GM19238 (cell line): ENCODE results near the gene IRS1.

Experiments
- DNase-seq: peaks from one replicate; pipeline ENCODE4 v3.0.0; 2011; ENCODE audit warnings: low spot score; ENCODE audit not compliant: insufficient read length

IRS1 gene

DNA sequence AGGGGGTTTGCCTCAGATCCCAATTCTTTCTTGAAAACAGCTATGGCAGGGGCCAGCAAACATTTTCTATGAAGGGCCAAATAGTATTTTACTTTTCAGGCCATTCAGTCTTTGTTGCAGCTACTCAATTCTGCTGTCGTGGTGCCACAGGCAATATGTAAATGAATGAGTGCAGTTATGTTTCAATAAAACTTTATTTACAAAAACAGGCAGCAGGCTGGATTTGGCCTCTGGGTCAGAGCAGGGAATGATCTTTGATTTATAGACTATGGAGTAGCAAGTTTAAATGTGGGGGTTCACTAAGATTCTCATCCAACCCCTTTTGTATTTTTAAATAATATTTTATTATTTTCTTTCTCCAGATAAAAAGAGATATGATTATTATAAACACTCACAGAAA is 72.4 kb downstream of the IRS1 start:
- no peak for DNase-seq

DNA sequence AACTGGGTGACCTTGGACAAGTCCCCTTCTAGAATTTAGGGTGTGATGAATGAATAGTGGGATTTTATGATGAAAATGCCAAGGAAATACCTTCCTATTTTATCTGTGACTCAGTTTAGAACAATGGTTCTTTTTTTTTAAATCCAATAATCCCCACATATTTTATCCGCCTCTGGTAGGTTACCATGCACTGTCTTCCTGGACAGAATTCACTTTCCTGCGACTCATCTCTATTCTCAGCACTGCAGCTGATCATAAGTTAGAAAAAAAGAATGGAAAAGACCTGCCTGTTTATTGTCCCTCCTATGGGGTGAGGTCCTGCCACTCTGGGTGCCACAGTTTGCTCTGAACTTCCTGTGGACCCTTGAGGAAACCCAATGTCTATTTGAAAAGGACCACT is 73.1 kb downstream of the IRS1 start:
- no peak for DNase-seq

DNA sequence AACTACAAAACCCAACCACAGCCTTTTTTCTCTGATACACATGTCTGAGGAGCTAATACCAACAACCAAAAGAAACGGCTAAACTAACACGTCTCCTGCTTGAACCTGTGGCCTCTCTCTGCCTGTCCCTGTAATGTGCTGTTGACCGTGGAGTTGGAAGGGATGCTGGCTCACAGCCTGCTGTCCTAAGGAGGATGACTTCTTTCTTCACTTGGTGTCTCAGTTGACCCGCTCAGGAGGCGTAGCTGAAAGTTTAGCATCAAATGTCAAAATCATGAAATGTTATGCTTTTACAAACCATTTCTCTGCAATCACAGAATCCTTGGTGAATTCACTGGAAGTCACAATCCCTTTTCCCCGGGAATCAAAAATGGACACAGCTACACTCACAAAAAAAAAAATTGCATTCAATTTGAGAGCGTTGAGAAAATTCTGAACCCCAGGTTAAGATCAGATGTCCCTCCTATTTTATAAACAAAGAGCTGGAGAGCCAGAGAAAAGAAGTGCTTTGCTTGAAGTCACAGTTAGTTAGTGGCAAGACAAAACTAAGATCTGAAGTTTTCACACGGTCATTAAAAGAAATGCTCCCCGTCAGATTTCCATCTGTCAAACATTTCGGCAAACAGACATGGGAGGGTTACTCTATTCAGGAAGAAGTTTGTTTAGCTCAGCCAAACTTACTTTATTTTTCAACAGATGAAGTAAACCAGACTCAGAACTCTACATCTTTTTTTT is 74.3 kb downstream of the IRS1 start:
- DNase-seq: no peak

DNA sequence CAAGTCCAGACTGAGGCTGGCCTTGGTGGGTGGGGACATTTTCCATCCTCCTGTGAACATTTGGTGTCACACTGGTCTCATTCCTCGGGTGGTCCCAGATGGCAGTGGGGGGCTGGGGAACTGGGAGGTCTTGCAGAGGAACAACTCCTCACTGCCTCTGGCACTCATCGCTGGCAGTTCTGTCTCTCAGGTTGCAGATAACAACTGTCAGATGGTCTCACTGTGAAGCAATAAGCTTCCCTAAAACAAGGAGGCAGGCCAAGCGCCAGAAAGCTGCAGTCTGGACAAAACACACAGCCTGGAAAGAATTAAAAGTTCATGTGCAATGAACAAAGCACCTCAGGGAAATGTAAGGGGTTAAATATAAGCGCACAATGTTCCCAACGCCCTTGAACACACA is 78.1 kb downstream of the IRS1 start:
- DNase-seq: no peak

DNA sequence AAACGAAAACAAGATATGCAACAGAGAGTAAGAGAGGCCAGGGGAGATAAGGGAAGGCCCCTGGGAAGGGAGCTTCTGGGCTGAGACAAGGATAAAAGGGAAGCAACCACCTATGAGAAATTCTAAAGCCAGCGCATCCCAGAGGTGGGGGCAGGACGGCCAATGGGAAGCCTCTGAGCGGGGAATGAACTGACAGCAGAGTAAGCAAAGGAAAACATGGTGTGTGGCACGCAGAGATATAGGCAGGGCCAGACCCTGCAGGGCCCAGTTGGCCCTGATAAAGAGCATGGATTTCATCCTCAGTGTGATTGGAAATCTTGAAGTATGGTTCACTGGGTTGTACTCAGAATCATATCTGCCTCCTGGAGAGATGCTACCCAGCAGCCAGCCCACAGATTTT is 78.7 kb downstream of the IRS1 start:
- DNase-seq: no peak

DNA sequence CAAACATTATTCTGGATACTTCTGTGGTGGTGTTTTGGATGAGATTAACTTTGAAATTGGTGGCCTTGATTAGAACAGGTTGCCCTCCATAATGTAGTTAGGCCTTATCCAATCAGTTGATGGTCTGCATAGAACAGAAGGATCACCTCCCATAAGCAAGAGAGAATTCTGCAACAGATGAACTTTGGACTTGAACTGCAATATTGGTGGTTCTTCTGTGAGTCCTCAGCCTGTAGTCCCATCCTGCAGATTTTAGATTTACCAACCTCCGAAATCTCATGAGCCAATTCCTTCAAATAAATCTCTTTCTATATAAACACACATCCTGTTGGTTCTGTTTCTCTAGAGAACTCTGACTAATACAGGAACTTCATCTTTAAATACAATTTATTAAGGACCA is 81.9 kb downstream of the IRS1 start:
- no peak for DNase-seq

DNA sequence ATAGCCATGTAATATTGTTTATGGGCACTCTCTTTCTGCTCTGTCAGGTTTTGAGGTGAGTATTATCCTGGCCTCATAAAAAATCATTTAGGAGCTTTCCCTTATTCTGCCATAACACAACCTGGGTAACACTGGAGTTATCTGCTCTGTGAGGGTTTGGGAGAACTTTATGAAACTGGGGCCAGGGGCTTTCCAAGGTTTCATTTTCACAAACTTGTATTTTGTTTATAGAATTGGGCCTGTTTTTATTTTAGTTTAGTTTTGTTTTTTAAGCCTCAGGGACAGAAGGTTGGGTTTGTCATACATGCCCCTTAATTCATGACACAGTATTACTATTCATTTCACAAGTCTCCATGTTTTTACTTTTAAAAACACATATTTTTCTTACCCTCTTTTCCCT is 83.5 kb downstream of the IRS1 start:
- no peak for DNase-seq

DNA sequence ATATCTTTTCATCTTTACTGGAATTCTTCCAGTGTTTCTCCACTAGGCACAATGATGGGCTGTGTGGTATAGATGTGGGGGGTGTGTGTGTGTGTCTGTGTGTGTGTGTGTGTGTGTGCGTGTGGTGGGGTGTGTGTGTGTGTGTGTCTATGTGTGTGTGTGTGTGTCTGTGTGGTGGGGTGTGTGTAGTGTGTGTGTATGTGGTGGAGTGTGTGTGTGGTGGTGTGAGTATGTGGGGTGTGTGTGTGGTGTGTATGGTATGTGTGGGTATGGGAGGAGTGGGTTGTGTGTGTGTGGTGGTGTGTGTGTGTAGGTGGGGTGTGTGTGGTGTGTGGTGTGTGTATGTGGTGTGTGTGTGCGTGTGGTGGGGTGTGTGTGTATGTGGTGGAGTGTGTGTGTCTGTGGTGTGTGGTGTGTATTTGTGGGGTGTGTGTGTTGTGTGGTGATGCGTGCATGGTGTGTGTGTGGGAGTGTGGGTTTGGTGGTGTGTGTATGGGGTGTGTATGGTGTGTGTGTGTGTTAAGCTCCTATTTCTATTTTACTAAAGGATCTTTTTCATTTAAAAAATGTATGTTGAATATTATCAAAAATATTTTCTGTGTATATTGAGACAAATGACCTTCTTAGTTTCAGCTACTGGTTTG is 84.2 kb downstream of the IRS1 start:
- no peak for DNase-seq

DNA sequence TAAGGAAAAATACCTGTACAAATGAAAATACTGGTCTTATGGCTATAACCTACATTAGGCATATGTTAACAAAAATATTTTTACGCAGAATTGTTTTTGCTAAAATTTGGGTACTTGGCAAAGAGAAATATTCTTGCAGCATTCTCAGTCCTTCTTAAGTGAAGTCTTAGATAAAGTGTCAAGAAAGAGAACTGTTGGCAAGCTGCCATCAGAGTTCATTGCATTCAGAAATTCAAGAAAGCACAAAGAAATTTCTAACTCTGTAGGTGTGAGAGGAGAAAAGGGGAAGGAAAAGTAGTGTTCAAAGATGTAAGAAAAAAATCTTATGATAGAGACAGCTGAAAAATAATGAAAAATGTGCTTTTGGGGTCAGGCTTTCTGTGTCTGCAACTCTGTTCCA is 86.7 kb downstream of the IRS1 start:
- DNase-seq: no peak

DNA sequence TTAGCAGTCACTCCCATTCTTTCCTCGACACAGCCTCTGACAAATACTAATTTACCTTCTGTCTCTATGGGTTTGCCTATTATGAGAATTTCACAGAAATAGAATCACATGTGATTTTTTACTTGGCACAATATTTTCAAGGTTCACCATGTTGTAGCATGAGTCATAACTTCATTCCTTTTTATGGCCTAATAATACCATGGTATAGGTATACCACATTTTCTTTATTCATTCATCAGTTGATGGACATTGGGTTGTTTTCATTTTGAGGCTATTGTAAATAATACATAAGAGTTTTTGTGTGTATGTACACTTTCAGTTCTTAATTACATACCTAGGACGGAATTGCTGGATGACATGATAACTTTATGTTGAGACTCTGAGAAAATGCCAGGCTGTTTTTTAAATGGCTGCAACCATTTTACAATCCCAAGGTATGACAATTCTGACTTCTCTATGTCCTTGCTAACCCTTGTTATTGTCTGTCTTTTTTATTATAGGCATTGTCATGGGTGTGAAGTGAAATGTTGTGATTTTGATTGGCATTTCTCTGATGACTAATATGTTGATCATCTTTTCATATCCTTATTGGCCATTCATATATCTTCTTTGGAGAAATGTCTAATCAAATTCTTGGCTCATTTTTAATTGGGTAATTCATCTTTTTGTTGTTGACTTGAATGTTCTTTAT is 87.9 kb downstream of the IRS1 start:
- no peak for DNase-seq

DNA sequence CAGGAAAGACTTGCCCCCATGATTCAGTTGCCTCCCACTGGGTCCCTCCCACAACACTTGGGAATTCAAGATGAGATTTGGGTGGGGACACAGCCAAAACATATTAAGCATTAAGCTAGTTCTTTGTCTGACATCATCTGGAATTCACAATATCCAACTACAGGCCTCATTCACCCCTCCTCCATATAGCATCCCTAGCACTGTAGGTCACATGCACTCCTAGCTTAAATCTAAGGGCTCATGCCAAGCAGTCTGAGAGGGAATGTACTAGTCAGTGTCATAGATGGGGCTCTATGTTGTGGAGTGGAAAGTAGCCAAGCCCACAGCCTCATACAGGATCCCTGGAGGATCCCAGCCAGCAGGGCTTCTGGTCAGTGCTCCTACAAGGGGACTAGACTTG is 92.1 kb downstream of the IRS1 start:
- DNase-seq: no peak

DNA sequence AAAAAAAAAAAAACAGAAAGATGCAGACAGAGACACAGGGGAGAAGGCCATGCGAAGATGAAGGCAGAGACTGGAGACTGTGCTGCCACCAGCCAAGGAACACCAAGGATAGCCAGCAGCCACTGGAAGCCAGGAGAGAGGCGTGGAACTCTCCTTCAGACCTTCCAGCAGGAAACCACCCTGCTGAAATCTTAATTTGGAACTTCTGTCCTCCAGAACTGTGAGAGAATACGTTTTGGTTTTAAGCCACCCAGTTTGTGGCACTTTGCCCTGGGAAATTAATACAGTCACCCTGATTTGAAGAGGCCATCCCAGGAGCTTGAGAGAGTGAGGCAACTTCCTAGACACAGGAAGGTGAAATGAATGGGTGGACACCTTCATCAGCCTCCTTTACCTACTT is 93.7 kb downstream of the IRS1 start:
- no peak for DNase-seq

DNA sequence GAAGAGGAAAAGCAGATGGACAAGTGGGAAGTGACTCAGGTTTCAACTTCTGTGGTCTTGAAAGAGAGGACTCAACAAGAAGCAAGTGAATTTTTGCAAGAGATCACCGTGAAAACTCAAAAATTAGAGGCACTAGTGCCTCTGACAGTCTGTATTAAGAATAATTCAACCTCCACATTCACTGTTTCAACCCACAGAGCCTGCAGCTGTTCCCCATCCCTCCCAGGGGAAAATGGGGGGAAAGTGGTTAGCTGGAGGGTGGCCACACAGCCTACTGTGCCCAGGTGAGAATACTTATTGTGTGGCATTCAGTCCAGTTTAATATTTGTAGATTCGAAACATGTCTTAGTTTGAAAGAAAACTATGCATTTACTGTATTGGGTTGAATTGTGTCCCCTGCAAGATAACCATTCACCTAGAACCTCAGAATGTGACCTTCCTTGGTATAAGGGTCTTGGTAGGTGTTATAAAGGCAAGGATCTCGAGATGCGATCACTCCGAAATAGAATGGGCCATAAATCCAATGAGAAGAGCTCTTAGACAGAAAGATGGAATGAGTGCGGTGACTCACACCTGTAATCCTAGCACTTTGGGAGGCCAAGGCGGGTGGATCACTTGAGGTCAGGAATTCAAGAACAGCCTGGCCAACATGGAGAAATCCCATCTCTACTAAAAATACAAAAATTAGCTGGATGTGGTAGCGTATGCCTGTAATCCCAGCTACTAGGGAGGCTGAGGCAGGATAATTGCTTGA is 94.3 kb downstream of the IRS1 start:
- DNase-seq: no peak

DNA sequence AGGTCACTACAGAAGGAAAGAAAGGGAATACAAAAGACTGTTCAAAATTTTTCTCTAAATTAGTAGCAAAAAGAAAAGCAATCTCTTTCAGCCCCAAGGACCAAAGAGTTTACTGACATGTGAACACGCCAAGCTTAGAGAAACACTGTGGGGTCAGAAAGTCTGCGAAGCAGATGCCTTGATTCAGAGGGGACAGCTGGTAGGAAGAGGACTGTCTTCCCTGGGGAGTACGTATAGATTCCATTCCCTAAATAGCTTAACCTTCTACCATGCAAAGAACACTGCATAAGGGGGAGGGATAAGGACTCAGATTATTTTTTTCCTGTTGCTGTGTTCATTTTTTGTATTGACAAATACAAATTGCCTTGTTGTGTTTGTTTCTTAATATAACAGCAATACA is 96.1 kb downstream of the IRS1 start:
- DNase-seq: no peak

DNA sequence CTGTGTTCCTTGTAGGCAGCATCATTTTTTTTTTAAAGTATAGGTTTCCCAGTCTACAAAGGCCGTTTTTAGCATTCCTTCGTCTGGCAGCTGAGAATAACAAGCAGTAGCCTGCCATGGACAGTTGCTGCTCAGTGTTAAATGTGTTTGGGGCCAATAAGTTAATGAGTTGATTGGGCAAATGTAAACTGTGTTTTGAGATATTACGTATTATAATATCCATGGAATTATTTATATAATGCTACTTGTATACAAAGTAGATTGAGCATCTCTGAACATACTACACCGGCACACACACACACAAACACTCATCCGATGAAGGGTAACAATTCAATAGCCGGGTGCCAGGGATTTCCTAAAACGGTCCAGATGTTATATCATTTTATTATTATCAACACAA is 97.2 kb downstream of the IRS1 start:
- no peak for DNase-seq

DNA sequence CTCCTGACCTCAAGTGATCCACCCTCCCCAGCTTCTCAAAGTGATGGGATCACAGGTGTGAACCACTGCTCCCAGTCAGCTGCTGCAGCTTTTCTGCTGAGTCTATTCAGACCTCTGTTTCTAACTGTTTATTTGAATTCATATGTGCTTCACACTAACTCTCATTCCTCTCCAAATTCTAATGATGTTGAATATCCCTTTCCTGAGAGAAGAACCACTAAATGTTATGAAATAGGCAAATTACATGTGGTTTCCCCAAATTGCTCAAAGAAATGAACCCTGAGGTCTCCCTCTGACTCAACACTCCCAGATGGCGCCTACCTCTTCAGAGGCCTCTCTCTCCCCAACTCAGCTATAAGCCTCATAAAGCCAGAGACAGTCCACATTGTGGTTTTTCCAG is 98.6 kb downstream of the IRS1 start:
- DNase-seq: no peak

DNA sequence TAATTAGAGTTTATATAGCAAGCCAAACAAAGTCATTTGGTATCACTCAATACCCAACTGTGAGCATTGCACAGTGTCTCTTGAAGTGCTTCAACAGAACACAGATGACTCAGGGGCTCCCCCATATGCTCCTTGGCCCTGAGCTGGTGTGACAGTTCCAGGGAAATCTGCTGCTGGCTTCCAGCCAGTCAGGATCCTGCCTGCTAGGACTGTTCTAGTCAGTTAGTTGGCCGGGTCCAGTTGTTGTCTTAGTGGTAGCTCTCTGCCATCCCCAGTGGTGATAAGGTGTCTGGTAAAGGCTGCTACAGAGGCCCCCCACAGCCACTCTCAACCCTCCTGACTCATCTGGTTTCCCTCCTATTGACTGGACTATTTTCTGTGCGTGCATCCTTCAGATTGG is 100.3 kb downstream of the IRS1 start:
- DNase-seq: no peak

DNA sequence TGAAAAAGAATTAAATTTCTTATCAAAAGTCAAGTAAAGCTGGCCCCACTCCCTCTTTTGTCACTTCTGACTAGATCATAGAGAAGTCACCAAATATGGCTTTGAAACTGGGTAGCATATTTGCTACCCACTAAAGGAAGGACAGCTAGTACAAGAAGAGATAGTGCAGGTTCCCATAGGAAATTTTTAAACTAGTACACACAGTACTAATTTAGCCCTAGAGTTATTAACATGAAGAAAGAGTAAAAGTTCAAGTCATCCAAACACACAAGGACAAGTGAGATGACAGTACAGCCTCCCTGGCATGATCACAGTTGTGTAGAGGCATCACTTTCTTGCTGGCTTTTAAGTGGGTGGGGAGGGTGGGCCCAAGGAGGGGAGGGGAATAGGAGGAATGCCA is 100.9 kb downstream of the IRS1 start:
- no peak for DNase-seq

DNA sequence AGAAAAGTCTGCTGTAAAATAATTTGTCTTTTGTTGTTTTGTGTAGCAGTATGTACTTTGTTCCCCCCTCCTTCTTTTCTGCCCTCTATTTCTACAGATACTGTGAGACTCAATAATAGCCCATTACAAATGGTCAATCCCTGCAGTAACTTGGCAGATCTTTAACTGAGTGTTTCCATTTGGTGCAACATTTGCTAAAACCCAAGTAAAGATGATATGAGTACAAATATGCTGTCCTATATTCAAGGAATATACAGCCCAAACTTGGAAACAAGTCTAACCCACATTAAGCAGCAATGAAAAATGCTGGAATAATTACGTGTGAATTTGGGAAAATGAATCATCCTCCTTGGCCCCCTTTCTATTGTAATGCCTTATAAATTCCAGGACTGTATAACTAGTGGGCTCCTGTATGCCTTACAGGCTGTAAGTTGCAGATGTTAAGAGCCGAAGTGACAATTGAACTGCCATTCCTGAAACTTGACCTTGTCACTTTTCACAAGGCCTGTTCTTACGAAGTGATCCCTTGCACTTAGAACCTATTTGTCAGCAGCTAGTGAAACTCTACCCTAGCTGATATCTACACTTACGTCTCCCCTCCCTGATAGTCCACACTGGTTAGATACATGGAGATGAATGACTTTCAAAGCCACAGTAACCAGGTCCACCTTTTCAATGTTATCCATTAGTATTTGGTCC is 104.9 kb downstream of the IRS1 start:
- DNase-seq: no peak

DNA sequence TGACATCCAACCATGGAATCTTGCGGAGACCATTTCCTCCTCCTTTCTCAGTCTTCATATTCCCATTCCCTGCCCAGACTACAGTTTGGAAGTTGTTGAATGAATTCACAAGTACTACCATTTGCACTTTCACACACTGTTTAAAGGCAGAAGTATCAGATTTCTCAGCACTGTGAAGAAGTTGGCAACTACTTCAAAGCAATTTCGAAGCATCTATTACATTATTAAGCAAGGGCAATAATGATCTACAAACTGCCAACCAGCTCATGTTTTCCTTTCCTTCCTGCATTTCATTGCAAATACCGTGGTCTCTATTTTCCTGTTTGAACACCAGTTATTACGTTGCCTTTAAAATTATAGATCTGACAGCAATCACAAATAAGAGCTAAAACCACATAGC is 105.5 kb downstream of the IRS1 start:
- DNase-seq: no peak

DNA sequence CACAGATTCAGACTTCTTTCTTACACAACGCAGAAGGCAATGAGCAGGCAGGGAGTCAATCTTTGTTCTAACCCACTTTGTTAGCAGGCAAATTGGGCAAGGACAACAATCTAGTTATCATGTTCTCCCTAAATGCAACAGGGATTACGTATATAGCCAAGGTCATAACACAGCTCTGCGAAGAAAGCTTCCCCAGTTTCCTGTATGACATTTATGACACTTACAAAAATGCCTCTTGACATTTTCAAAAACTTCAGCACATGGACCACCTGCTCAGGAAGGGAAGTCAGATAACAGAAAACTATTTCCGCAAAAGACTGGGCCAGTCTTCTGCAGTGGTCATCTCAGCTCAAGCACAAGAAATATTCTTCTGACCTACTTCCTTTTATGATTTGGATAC is 106.1 kb downstream of the IRS1 start:
- DNase-seq: no peak
